ENCODE results near the gene ZNRF1. TPM values are rescaled to one million over a fixed set of nuclear protein-coding genes. Genes with fewer than 3 reads are reported as not detected.

The ZNRF1 gene
- total RNA-seq, 1 donor from 2014 or later, result 2.8 TPM

- CTCF ChIA-PET, result no interaction called here
- intact Hi-C loops (cut with micrococcal nuclease), result no loop called here
Observed at GRCh38 chr16:75044800-75045361, 46.1 kb downstream of the ZNRF1 start.

GRCh38 chr16:75045424-75045823 lies 46.6 kb downstream of the ZNRF1 start:
- Mint-ChIP-seq H3K4me3 (no peak overlapping the region), H3K27ac (no peak overlapping the region), H3K4me1 (peaks cover 10% of the 10 kb centered on the region), H3K36me3 (ENCODE audit: low read depth) (no peaks in the 10 kb centered on the region), H3K27me3 (no peaks in the 10 kb centered on the region), H3K9me3 (no peaks in the 10 kb centered on the region)
- no peak for TF ChIP-seq CTCF (IDR thresholded peaks at IDR 0.05)
- CTCF ChIA-PET, result no interaction called here
- POLR2A ChIA-PET, result no interaction called here
- no peak for ATAC-seq (ENCODE audit: low read depth)
- intact Hi-C loops (cut with micrococcal nuclease), result no loop called here
- DNase-seq, result no peak

More at GRCh38 chr16:75044800-75045361, 46.1 kb downstream of the ZNRF1 start:
- TF ChIP-seq CTCF (IDR thresholded peaks at IDR 0.05), result no peak
- no peak overlapping the region for H3K27ac Mint-ChIP-seq
- peaks cover 10% of the 10 kb centered on the region for H3K4me1 Mint-ChIP-seq
- H3K27me3 Mint-ChIP-seq, result no peaks in the 10 kb centered on the region
- POLR2A ChIA-PET, result no interaction called here
- DNase-seq (no peak), ATAC-seq (ENCODE audit: low read depth) (no peak)
- H3K4me3 Mint-ChIP-seq, result no peak overlapping the region
- H3K9me3 Mint-ChIP-seq, result no peaks in the 10 kb centered on the region
- no peaks in the 10 kb centered on the region for H3K36me3 Mint-ChIP-seq (ENCODE audit: low read depth)

GRCh38 chr16:75048054-75048453 lies 49.2 kb downstream of the ZNRF1 start:
- Mint-ChIP-seq H3K9me3 (no peaks in the 10 kb centered on the region), H3K36me3 (ENCODE audit: low read depth) (no peaks in the 10 kb centered on the region), H3K4me1 (peaks cover 3% of the 10 kb centered on the region), H3K4me3 (no peak overlapping the region), H3K27ac (no peak overlapping the region), H3K27me3 (no peaks in the 10 kb centered on the region)
- CTCF ChIA-PET, result no interaction called here
- DNase-seq, result no peak
- intact Hi-C loops (cut with micrococcal nuclease), result no loop called here
- ATAC-seq (ENCODE audit: low read depth), result no peak
- no peak for TF ChIP-seq CTCF (IDR thresholded peaks at IDR 0.05)
- POLR2A ChIA-PET, result no interaction called here

- Mint-ChIP-seq H3K27ac (no peak overlapping the region), H3K4me3 (no peak overlapping the region), H3K4me1 (no peaks in the 10 kb centered on the region), H3K36me3 (ENCODE audit: low read depth) (no peaks in the 10 kb centered on the region), H3K9me3 (no peaks in the 10 kb centered on the region), H3K27me3 (no peaks in the 10 kb centered on the region)
- DNase-seq (no peak), ATAC-seq (ENCODE audit: low read depth) (no peak)
- ChIA-PET CTCF (no interaction called here), POLR2A (no interaction called here)
- TF ChIP-seq CTCF (IDR thresholded peaks at IDR 0.05), result no peak
- intact Hi-C loops (cut with micrococcal nuclease), result no loop called here
Observed at GRCh38 chr16:75048530-75048929, 49.7 kb downstream of the ZNRF1 start.

- DNase-seq (no peak), ATAC-seq (ENCODE audit: low read depth) (no peak)
- no peaks in the 10 kb centered on the region for H3K27me3 Mint-ChIP-seq
- H3K36me3 Mint-ChIP-seq (ENCODE audit: low read depth), result no peaks in the 10 kb centered on the region
- ChIA-PET POLR2A (no interaction called here), CTCF (no interaction called here)
- no peaks in the 10 kb centered on the region for H3K4me1 Mint-ChIP-seq
- H3K9me3 Mint-ChIP-seq, result no peaks in the 10 kb centered on the region
- H3K27ac Mint-ChIP-seq, result no peak overlapping the region
- no peak overlapping the region for H3K4me3 Mint-ChIP-seq
- no peak for TF ChIP-seq CTCF (IDR thresholded peaks at IDR 0.05)
- intact Hi-C loops (cut with micrococcal nuclease), result no loop called here
Observed at GRCh38 chr16:75052481-75053202, 53.8 kb downstream of the ZNRF1 start.

Data from activated B cell treated with CpG ODN at 0.5 μM for 24 hours (primary cell).